HK-2 (cell line): ENCODE data around the gene ZNHIT2.

Source experiments
- DNase-seq: peaks from one replicate; pipeline ENCODE4 v3.0.0-alpha.2; 2018; ENCODE audit not compliant: unreplicated experiment

The ZNHIT2 gene

DNA sequence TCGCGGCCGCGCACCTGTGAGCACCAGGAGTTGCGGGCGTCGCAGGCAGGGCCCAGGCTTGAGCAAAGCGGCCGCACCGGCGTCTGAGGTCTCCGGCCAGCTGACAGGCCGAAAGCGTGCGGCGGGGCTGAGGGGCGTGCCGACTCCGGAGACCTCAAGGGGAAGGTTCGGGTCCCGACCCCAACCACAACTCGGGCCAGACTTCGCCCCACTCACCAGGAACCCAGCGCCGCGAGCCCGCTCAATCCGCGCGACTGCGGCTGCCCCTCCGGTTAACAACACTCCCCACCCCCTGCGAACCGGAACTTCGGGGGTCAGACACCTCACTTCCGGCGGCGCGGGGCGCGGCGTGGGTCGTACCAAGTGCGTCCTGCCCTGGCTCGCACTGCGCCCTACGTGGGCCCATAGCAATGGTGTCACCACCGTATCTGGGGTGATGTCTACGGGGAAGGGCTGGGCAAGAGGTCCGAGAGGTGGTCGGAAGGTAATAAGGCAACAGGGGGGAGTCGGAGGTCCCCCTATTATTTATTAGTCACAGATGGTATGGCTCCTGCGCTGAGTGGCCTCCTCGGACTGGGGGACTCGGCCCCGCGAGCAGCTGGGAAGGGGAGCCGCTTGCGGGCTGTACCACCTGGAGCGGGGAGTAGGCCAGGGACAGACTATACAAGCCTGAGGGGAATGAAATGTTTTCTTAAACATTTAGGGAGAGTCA, 16.9 kb upstream of the ZNHIT2 start, which contains the start of gene SYVN1:
TSS of gene SYVN1 (minus strand) at position 280 of the 712 bp plus-strand sequence. CDS start 918 bp downstream, outside the sequence.
- peak; percentile 82 for DNase-seq

GRCh38 chr11:65133724-65134123, 16.2 kb upstream of the ZNHIT2 start:
- no peak for DNase-seq

GRCh38 chr11:65132988-65133700, 15.6 kb upstream of the ZNHIT2 start:
- DNase-seq = peak; percentile 26

DNA sequence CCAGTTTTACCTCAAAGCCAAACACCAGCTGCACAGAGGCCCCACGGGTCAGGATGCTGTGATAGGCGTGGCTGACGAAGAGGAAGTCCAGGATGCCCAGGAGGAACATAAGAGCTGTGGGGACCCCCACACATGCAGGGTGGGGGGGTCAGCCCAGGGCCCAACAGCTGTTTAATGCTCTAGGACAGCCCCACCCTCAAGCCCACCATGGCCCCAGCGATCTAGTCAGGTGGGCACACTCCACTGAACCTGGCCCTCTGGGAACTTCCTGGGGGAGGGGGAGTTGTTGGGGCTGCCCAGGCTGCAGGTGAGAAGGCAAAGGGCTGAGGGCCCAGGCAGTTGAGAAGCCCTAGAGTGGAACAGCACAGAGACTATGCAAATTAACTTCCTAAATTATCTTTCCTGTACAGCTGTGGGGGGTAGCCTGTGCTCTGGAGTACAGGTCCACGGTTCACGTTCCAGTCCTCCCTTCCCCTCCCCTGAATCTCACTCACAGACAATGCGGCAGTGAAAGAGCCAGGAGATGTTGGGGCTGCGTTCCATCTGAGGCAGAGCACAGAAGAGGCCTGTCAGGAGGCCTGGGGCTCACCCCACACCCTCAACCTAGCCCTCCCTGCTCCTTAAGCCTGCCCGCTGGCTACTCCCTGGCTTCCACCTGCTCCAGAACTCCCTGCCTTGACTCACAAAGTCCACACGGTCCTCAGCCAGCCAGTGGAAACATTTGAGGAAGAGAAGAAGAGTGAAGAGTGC, 14.9 kb upstream of the ZNHIT2 start:
- DNase-seq = no peak

- DNase-seq = no peak
Measured at GRCh38 chr11:65131895-65132237, 14.4 kb upstream of the ZNHIT2 start.

- DNase-seq = no peak
Measured at GRCh38 chr11:65131417-65131776, 13.9 kb upstream of the ZNHIT2 start.

- DNase-seq = no peak
Measured at GRCh38 chr11:65130631-65131416, 13.3 kb upstream of the ZNHIT2 start.

DNA sequence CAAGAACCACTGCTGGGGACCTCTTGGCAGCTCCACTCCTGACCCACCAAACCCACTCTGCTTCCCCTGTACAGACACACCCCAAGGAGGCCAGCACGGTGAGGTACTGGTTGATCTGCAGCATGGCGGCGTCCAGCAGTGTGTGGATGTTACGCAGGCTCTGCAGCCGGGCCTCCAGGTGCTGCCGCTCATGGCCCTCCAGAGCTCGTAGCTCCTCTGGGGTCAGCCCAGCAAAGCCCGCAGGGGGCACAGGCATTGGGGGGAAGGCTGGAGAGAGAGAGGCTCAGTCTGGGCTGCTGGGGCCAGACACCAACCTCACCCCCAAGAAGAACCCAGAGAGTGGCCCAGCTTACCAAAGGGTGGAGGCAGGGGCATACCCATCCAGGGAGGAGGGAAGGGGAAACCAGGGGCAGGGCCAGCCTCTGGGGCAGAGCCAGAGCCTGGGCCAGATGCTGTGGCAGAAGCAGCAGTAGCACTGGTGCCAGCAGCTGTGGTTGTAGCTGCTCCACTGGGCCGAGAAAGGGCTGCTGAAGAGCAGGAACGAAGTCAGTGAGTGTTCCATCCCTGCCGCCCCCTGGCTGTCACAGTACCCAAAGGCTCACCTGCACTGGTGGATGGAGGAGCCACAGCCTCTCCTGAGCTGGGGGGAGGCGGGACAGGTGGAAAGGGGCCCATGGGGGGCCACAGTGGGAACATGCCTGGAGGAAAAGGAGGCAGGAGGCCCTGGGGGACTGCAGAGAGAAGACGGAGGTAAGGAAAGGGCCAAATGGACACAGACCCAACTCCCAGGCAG, 12.3 kb upstream of the ZNHIT2 start:
- DNase-seq = no peak

DNA sequence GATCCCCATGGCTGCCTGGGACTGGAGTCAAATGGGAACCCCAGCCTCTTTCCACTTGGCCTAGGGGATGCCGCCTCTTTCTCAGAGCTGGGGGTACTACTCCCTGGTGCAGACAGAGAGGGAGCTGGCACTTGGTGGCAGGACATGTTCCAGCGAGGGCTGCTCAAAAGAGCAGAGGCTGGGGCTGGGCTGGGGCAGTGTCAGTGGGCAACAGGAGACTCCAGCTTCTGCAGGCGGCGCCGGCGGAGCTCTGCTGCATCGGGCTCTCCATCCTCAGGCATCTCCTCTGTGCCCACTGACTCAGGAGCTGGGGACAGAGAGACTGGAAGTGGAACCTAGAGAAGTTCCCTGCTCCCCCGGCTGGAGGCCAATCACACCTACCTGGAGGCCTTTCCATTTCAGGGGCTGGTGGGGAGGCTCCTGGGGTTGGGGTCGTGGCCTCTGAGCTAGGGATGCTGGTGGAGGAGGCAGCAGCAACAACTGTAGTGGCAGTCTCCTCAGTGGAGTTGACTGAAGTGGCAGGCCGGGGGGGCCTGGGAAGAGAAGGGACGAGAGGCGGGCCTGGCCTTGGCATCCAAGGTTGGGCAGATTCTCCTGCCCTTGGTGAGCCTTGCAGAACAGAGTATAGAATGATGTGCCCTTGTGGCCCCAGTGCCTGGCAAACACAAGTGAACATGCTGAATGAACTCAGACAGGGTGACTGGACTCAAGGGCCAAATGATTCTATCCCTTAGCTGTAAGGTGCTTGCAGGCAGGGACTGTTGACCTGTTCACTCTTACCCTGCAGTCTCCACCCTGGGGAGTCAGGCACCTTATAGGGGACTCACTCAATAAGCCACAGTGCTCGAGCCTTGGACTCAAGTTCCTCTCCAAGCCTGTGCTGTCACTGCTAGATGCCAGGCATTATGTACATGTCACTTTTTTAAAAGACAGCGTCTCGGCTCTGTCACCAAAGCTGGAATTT, 11.0 kb upstream of the ZNHIT2 start:
- DNase-seq = no peak

DNA sequence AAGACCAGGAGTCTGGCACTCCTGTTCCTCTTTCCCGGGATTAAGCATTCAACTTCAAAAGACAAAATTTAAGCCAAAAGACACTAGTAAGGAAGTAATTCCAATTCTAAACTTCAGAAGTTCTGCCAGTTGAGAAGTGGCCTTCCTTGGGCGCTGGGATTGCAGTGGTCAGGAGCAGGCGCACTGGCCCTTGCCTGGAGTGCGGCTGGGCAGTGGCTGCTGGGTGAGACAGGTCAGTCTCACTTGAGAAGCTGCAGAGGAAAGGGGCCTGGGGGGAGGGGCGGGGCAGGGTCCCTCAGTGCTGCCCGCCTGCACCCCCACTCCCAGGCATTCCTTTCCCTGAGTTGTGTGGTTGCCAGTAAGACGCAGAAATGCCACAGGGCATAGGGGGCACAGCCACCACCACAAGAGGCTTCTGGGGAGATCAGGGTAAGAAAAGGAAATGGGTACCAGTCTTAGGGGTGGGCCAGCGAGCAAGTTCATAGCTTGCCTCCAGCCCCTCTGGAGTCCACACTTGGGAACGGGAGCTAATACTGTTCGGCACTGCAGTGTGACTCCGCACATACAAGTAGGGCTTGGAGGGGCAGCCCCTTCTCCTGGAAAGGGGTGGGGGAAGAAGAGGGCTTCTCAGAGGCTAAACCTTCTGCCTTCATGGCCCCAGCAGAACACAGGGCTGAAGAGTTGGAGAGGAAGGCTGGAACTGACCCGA, 10.1 kb upstream of the ZNHIT2 start:
- no peak for DNase-seq

DNA sequence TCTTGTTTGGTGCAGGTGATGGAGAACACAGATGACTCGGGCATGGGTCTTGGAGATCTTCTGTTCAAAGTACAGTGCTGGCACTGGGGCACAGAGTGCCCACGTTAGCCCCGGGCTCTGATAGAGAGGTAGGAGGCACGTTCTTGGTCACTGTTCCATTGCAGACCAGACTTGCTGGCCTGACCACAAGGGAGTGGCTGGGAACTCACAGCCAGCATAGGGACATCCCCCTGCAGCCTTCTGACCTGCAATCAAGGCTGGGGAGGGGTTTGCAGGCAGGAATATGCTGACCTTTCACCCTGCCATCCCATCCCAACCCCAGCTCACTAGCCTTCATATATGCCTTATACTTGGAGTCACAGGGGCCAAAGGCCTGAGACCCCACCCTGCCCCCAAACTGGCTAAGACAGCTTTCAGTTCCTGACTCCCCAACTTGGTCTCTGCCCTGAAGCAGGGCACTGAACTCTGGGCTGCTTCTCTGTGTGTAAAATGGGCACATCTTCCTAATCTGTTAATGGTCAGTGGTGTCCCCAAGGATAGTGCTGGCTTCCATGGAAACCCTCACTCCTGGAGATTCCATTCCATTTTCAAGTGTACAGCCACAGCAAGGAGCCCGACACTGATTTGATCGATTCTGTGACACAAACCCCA, 9.2 kb upstream of the ZNHIT2 start:
- DNase-seq = no peak

DNA sequence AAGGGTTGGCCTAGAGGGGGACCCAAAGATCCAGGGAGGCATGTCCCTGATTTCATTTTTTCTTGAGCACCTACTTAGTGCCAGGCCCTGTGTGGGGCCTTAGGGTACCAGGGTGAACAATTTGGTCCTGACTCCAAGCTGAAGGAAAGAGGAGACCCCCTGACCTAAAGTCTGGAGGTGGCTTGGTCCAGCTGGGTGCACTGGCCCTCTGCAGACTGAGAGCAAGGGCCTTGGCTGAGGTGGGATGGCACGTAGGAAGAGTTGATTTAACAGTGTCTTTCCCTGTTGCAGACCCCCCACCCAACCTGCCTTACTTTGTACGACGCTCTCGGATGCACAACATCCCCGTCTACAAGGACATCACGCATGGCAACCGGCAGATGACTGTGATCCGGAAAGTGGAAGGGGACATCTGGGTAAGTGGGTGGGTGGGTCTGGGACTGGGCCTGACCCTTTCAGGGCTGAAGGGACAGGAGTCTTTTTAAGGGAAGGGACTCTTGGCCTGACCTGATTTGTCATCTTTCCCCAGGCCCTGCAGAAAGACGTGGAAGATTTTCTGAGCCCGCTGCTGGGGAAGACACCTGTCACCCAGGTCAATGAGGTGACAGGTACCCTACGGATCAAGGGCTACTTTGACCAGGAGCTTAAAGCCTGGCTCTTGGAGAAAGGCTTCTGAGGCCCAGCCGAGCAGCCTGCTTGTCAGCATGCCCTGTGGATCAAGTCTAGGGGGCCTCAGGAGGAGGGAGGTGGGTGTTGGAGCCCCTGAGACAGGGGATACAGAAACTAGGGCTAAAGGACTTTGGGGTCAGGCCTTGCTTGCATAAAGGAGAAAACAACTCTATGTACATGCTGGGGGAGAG, 7.9 kb upstream of the ZNHIT2 start:
- no peak for DNase-seq

- DNase-seq = no peak
Measured at GRCh38 chr11:65124480-65125196, 7.1 kb upstream of the ZNHIT2 start.

DNA sequence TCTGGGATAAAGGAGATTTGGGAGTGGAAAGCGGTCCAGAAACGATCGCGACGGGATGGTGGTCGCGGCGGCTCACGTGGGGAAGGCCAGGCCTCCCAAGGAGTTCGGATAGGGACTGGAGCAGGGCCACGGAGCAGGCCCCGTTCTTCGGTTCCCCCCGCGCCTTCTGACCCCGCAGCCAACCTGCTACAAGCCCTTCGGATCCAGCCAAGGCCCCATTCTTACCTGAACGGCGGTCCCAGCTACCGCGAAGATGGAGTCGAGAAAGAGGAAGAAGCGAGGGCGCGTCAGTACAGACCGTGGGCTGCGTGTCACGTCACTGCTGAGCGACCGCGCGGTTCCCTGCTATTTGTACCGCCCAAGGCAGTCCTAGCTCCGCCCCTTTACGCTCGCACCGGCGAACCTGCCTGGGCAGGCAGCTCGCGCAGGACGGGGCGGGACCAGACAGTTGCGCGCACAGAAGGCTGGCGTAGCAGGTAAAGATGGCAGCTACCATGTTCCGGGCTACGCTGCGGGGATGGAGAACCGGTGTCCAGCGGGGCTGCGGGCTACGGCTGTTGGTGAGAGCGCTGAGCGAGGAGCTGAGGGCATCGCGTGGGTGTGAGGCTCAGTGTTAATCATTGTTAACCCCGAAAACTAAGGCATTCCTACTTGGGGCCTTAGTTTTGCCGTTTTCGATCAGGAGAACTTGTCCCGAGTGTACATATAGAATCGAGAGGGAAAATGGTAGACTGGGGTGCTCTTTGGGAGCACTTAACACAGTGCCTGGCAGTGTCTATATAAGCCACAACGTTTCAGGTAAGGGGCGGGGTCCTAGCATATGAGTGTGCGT, 4.6 kb upstream of the ZNHIT2 start, which contains the start of the genes FAU and MRPL49:
TSS of gene FAU (minus strand) at position 270 of the 832 bp plus-strand sequence. CDS start 321 bp downstream, outside the sequence.
TSS of gene MRPL49 (plus strand) at position 457 of the 832 bp plus-strand sequence. CDS start at position 483, 26 bp downstream.
- peak; percentile 94 for DNase-seq

- DNase-seq = peak; percentile 22
Measured at GRCh38 chr11:65121447-65121864, 4.0 kb upstream of the ZNHIT2 start.

- DNase-seq = no peak
Measured at GRCh38 chr11:65120831-65121230, 3.3 kb upstream of the ZNHIT2 start.
